ENCODE measurements around the gene IMPACT. TPM values are rescaled to one million over a fixed set of nuclear protein-coding genes. Genes with fewer than 3 reads are reported as not detected.

The IMPACT gene
- total and polyA plus RNA-seq, 9 donors: 13.7 to 50.3 (median 28.7) TPM

GRCh38 chr18:24396082-24396633 lies 30.3 kb upstream of the IMPACT start:
- TF ChIP-seq CTCF (IDR thresholded peaks at IDR 0.05) (no peak), POLR2A (IDR thresholded peaks at IDR 0.05) (no peak), EP300 (IDR thresholded peaks at IDR 0.05) (no peak)
- DNase-seq: no peak
- intact Hi-C loops (cut with DNase I): no loop called here
- 34 to 51% (median 51%) methylated on average over 8 of the region's 8 CpGs for WGBS, 3 donors
- Histone ChIP-seq H3K4me1 (ENCODE audit: insufficient read depth) (peaks cover 2% of the 10 kb centered on the region), H3K4me3 (no peak overlapping the region), H3K9me3 (no peaks in the 10 kb centered on the region), H3K27ac (no peak overlapping the region), H3K27me3 (no peaks in the 10 kb centered on the region), H3K36me3 (no peaks in the 10 kb centered on the region)

GRCh38 chr18:24397131-24397693 lies 29.3 kb upstream of the IMPACT start:
- H3K4me1 ChIP-seq (ENCODE audit: insufficient read depth): peaks cover 2% of the 10 kb centered on the region
- intact Hi-C loops (cut with DNase I): no loop called here
- no peaks in the 10 kb centered on the region for H3K27me3 ChIP-seq
- peak in 2 of 5 donors; percentile 21 to 46 for DNase-seq
- peak overlapping the region; percentile 81 for H3K4me3 ChIP-seq
- H3K9me3 ChIP-seq: no peaks in the 10 kb centered on the region
- 0 to 2% (median 0%) methylated on average over 35 to 50 of the region's 50 CpGs for WGBS, 3 donors
- TF ChIP-seq CTCF (IDR thresholded peaks at IDR 0.05) (no peak), EP300 (IDR thresholded peaks at IDR 0.05) (no peak), POLR2A (IDR thresholded peaks at IDR 0.05) (no peak)
- H3K36me3 ChIP-seq: no peaks in the 10 kb centered on the region
- peak overlapping the region; percentile 3 to 72 for H3K27ac ChIP-seq

GRCh38 chr18:24397694-24398368 lies 28.6 kb upstream of the IMPACT start, which contains the start of gene OSBPL1A:
OSBPL1A (minus strand) TSS chr18:24397824; CDS start chr18:24377533, 20,291 bp downstream.
- 3 to 11% (median 5%) methylated on average over 13 to 55 of the region's 55 CpGs for WGBS, 3 donors

GRCh38 chr18:24398540-24398939 lies 27.9 kb upstream of the IMPACT start:
- DNase-seq: no peak
- intact Hi-C loops (cut with DNase I): no loop called here
- WGBS, 3 donors: 92 to 93% (median 92%) methylated on average over 15 of the region's 15 CpGs
- H3K36me3 ChIP-seq: no peaks in the 10 kb centered on the region
- H3K27ac ChIP-seq: no peak overlapping the region
- H3K9me3 ChIP-seq: no peaks in the 10 kb centered on the region
- no peak overlapping the region for H3K4me3 ChIP-seq
- no peaks in the 10 kb centered on the region for H3K27me3 ChIP-seq
- peaks cover 2% of the 10 kb centered on the region for H3K4me1 ChIP-seq (ENCODE audit: insufficient read depth)
- TF ChIP-seq EP300 (IDR thresholded peaks at IDR 0.05) (no peak), CTCF (IDR thresholded peaks at IDR 0.05) (no peak), POLR2A (IDR thresholded peaks at IDR 0.05) (no peak)

More at GRCh38 chr18:24397694-24398368, 28.6 kb upstream of the IMPACT start, which contains the start of gene OSBPL1A:
- Histone ChIP-seq H3K4me3 (peak within 1 kb of the TSS; percentile 81), H3K4me1 (ENCODE audit: insufficient read depth) (peaks cover 2% of the 10 kb centered on the region), H3K9me3 (no peaks in the 10 kb centered on the region), H3K36me3 (no peaks in the 10 kb centered on the region), H3K27ac (peak within 1 kb of the TSS; percentile 3 to 72), H3K27me3 (no peaks in the 10 kb centered on the region)
- TF ChIP-seq CTCF (IDR thresholded peaks at IDR 0.05) (no peak), EP300 (IDR thresholded peaks at IDR 0.05) (no peak), POLR2A (IDR thresholded peaks at IDR 0.05) (no peak)
- DNase-seq: peak; percentile 81 to 93 (median 89)
- intact Hi-C loops (cut with DNase I): no loop called here
